SK-N-SH treated with all-trans-retinoic acid at 6 μM for 48 hours (cell line): Measurements from ENCODE around the gene CLBA1.

Source experiments
- ATAC-seq: fragments of 200-7000 bp; cut with Tn5 transposase; 3 replicates; pipeline ENCODE4 v1.9.1; 2020; ENCODE audit warnings: mild to moderate bottlenecking, moderate library complexity
- ARNTL ChIP-seq: fragments of 450-650 bp; formaldehyde crosslinking; IDR thresholded peaks from 2 replicates; pipeline ENCODE4 v1.5.0; 2020; ENCODE audit warnings: low read depth, mild to moderate bottlenecking, moderate library complexity, borderline replicate concordance
- BACH2 ChIP-seq: fragments of 250-450 bp; sonication (Bioruptor Pico); IDR thresholded peaks from 2 replicates; pipeline ENCODE4 v1.9.0; 2021; ENCODE audit warnings: mild to moderate bottlenecking, borderline replicate concordance
- CREB5 ChIP-seq: fragments of 250-450 bp; sonication (Bioruptor Pico); IDR thresholded peaks from 2 replicates; pipeline ENCODE4 v1.5.1; 2020; ENCODE audit warnings: low read depth, mild to moderate bottlenecking, moderate library complexity
- CSDC2 ChIP-seq: fragments of 250-450 bp; sonication (Bioruptor Pico); IDR thresholded peaks from 2 replicates; pipeline ENCODE4 v1.5.0; 2020; ENCODE audit warnings: mild to moderate bottlenecking, moderate library complexity
- ESRRG ChIP-seq: fragments of 250-450 bp; sonication (Bioruptor Pico); IDR thresholded peaks from 2 replicates; pipeline ENCODE4 v1.6.1; 2021; ENCODE audit warnings: mild to moderate bottlenecking
- ISL1 ChIP-seq: fragments of 250-450 bp; sonication (Bioruptor Pico); IDR thresholded peaks from 2 replicates; pipeline ENCODE4 v2.1.2; 2022; ENCODE audit warnings: mild to moderate bottlenecking, moderate library complexity
- PATZ1 ChIP-seq: fragments of 250-450 bp; sonication (Bioruptor Pico); IDR thresholded peaks from 2 replicates; pipeline ENCODE4 v1.8.0; 2020; ENCODE audit warnings: mild to moderate bottlenecking, moderate library complexity, borderline replicate concordance
- POU6F1 ChIP-seq: fragments of 250-450 bp; sonication (Bioruptor Pico); IDR thresholded peaks from 2 replicates; pipeline ENCODE4 v1.8.0; 2021; ENCODE audit warnings: low read depth, mild to moderate bottlenecking, moderate library complexity, borderline replicate concordance
- PPARA ChIP-seq: fragments of 250-450 bp; sonication (Bioruptor Pico); IDR thresholded peaks from 2 replicates; pipeline ENCODE4 v1.5.0; 2020; ENCODE audit warnings: mild to moderate bottlenecking, borderline replicate concordance
- RARB ChIP-seq: fragments of 250-450 bp; sonication (Bioruptor Pico); IDR thresholded peaks from 2 replicates; pipeline ENCODE4 v1.8.0; 2021; ENCODE audit warnings: mild to moderate bottlenecking, moderate library complexity
- SNAI2 ChIP-seq: fragments of 250-450 bp; sonication (Bioruptor Pico); IDR thresholded peaks from 2 replicates; pipeline ENCODE4 v1.5.0; 2020; ENCODE audit warnings: mild to moderate bottlenecking, moderate library complexity
- TCF4 ChIP-seq: fragments of 250-450 bp; sonication (Bioruptor Pico); IDR thresholded peaks from 2 replicates; pipeline ENCODE4 v1.8.0; 2021; ENCODE audit warnings: mild to moderate bottlenecking, moderate library complexity, borderline replicate concordance
- TOX ChIP-seq: fragments of 250-450 bp; sonication (Bioruptor Pico); IDR thresholded peaks from 2 replicates; pipeline ENCODE4 v1.8.0; 2021; ENCODE audit warnings: mild to moderate bottlenecking, moderate library complexity, borderline replicate concordance
- ZC3H10 ChIP-seq: fragments of 250-450 bp; sonication (Bioruptor Pico); IDR thresholded peaks from 2 replicates; pipeline ENCODE4 v1.5.1; 2021; ENCODE audit warnings: mild to moderate bottlenecking, moderate library complexity
- ZFP30 ChIP-seq: fragments of 450-650 bp; formaldehyde crosslinking; IDR thresholded peaks from 2 replicates; pipeline ENCODE4 v1.5.0; 2022; ENCODE audit warnings: mild to moderate bottlenecking, moderate library complexity
- ZNF70 ChIP-seq: fragments of 450-650 bp; formaldehyde crosslinking; IDR thresholded peaks from 2 replicates; pipeline ENCODE4 v1.5.0; 2020; ENCODE audit warnings: mild to moderate bottlenecking, moderate library complexity
- ZNF8 ChIP-seq: fragments of 450-650 bp; formaldehyde crosslinking; IDR thresholded peaks from 2 replicates; pipeline ENCODE4 v1.5.0; 2020; ENCODE audit warnings: mild to moderate bottlenecking, moderate library complexity
- TF ChIP-seq, protein P1 (sequence below): fragments of 250-450 bp; sonication (Bioruptor Pico); IDR thresholded peaks from 2 replicates; pipeline ENCODE4 v1.5.0; 2020; ENCODE audit warnings: mild to moderate bottlenecking, moderate library complexity

The CLBA1 gene

GRCh38 chr14:104996032-104996431 is 10.4 kb downstream of the CLBA1 start (continued):
- TF ChIP-seq PPARA (CRISPR knock-in tag) (no peak), ZFP30 (CRISPR knock-in tag) (no peak), CSDC2 (CRISPR knock-in tag) (no peak)
- TF ChIP-seq, protein P1, sequence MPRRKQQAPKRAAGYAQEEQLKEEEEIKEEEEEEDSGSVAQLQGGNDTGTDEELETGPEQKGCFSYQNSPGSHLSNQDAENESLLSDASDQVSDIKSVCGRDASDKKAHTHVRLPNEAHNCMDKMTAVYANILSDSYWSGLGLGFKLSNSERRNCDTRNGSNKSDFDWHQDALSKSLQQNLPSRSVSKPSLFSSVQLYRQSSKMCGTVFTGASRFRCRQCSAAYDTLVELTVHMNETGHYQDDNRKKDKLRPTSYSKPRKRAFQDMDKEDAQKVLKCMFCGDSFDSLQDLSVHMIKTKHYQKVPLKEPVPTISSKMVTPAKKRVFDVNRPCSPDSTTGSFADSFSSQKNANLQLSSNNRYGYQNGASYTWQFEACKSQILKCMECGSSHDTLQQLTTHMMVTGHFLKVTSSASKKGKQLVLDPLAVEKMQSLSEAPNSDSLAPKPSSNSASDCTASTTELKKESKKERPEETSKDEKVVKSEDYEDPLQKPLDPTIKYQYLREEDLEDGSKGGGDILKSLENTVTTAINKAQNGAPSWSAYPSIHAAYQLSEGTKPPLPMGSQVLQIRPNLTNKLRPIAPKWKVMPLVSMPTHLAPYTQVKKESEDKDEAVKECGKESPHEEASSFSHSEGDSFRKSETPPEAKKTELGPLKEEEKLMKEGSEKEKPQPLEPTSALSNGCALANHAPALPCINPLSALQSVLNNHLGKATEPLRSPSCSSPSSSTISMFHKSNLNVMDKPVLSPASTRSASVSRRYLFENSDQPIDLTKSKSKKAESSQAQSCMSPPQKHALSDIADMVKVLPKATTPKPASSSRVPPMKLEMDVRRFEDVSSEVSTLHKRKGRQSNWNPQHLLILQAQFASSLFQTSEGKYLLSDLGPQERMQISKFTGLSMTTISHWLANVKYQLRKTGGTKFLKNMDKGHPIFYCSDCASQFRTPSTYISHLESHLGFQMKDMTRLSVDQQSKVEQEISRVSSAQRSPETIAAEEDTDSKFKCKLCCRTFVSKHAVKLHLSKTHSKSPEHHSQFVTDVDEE = no peak

DNA sequence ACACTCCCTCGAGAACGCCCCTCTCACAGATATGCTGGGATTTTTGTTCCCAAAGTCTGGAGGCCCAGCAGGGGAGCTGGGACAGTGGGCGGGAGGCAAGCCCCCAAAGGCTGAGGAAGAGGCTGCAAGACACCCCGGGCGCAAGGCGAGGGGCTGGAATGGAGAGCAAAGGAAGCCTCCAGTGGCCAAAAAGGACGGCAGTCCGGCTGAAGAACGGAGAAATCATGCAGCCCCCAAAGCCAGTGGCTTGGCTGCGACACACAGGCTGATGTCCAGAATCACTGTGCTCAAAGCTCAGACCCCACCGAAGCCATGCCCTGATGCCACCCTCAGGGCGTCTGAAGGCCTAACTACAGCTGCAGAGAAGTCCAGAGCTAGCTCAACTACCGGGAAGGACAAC is 10.9 kb downstream of the CLBA1 start:
- no peak for ATAC-seq
- TF ChIP-seq POU6F1 (CRISPR knock-in tag) = no peak
- no peak for TF ChIP-seq TCF4 (CRISPR knock-in tag)
- no peak for TF ChIP-seq CREB5 (CRISPR knock-in tag)
- no peak for TF ChIP-seq SNAI2 (CRISPR knock-in tag)
- no peak for TF ChIP-seq ZC3H10 (CRISPR knock-in tag)
- TF ChIP-seq ARNTL (CRISPR knock-in tag) = no peak
- no peak for TF ChIP-seq ZFP30 (CRISPR knock-in tag)
- TF ChIP-seq, protein P1 = no peak
- no peak for TF ChIP-seq TOX (CRISPR knock-in tag)
- TF ChIP-seq RARB = no peak
- TF ChIP-seq ESRRG = no peak
- no peak for TF ChIP-seq BACH2
- no peak for TF ChIP-seq PATZ1 (CRISPR knock-in tag)
- TF ChIP-seq ZNF70 = no peak
- no peak for TF ChIP-seq ZNF8 (CRISPR knock-in tag)

DNA sequence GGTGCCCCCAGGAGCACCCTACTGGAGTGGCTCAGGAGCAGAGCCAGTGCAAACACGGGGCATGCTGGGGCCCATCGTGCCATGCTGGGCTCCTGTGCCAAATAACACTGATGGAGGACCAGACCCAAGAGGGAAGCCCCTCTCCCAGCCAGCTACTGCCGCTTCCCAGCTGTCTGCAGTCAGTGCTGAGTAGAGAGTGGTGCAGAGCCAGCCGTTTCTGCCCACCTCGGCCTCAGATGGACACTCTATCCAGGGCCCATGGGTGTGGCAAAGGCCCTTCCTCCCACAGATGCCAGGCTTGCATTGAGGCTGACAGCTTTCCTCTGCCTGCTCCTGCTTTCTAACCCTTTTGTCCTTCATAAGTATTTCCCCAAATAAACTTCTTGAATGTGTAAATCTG is 13.2 kb downstream of the CLBA1 start:
- TF ChIP-seq PATZ1 (CRISPR knock-in tag) = no peak
- TF ChIP-seq ISL1 (CRISPR knock-in tag) = no peak
- no peak for TF ChIP-seq BACH2
- no peak for TF ChIP-seq ZNF8 (CRISPR knock-in tag)
- no peak for TF ChIP-seq SNAI2 (CRISPR knock-in tag)
- TF ChIP-seq, all 23 proteins: peak for 0
- ATAC-seq = no peak
